Esophagus muscularis mucosa (tissue), 4 donors: ENCODE results near the gene KRTAP10-10. TPM values are rescaled to one million over a fixed set of nuclear protein-coding genes. Genes with fewer than 3 reads are reported as not detected.

Source experiments
- DNase-seq: peaks from one replicate; pipeline ENCODE4 v3.0.0-alpha.2; 2017; ENCODE audit errors: extremely low spot score
- H3K27ac ChIP-seq, 4 donors: fragments of 200-600 bp; sonication (generic); replicated peaks in 1 of 4; 1 replicate in 3 of 4; 2 replicates in 1 of 4; pipeline ENCODE4 v1.5.1; 2016 to 2019; ENCODE audit warnings: mild to moderate bottlenecking in 1 of 4
- H3K27me3 ChIP-seq, 4 donors: fragments of 200-600 bp; sonication (generic); one replicate each; pipeline versions ENCODE4 v1.5.1 to v1.6.0; 2016 to 2019
- H3K36me3 ChIP-seq, 4 donors: fragments of 200-600 bp; sonication (generic); one replicate each; pipeline ENCODE4 v1.5.1; 2016 to 2019
- H3K4me1 ChIP-seq, 4 donors: fragments of 200-600 bp; sonication (generic); one replicate each; pipeline ENCODE4 v1.5.1; 2016 to 2019
- H3K4me3 ChIP-seq, 4 donors: fragments of 200-600 bp; sonication (generic); 1 replicate in 2 of 4; 2 replicates in 2 of 4; pipeline ENCODE4 v1.5.1; 2016 to 2019; ENCODE audit warnings: mild to moderate bottlenecking in 4 of 4, moderate library complexity in 1 of 4
- H3K9me3 ChIP-seq, 4 donors: fragments of 200-600 bp; sonication (generic); 1 replicate in 3 of 4; 2 replicates in 1 of 4; pipeline ENCODE4 v1.5.1; 2016 to 2019
- CTCF ChIP-seq, 3 experiments: fragments of 200-600 bp in 2 of 3; fragments of 450-650 bp in 1 of 3; sonication (generic) in 2 of 3; IDR thresholded peaks; one replicate each; pipeline ENCODE4 v1.5.1; 2017 to 2019; ENCODE audit warnings: antibody characterized with exemption in 3 of 3, mild to moderate bottlenecking in 2 of 3, moderate library complexity in 1 of 3
- EP300 ChIP-seq: sonication (generic); formaldehyde crosslinking; IDR thresholded peaks from one replicate; pipeline ENCODE4 v1.6.1; 2017; ENCODE audit warnings: antibody characterized with exemption
- POLR2A ChIP-seq: fragments of 450-650 bp; IDR thresholded peaks from one replicate; pipeline ENCODE4 v1.6.1; 2017; ENCODE audit warnings: antibody characterized with exemption, moderate library complexity, mild to moderate bottlenecking, low read depth
- POLR2AphosphoS5 ChIP-seq, 2 donors: sonication (generic); formaldehyde crosslinking; IDR thresholded peaks; one replicate each; pipeline ENCODE4 v1.6.1; 2017; ENCODE audit warnings: antibody characterized with exemption in 2 of 2
- WGBS: methylation state at CpG from one replicate; pipeline ENCODE4 v1.1.5; 2018; 5-methylcytosine and 5-hydroxymethylcytosine counted together
- intact Hi-C: fragments of 100-400 bp; cut with DNase I; formaldehyde crosslinking; loops from one replicate; pipeline ENCODE4 v1.15.1; 2023
- total RNA-seq, 4 donors: library from RNA; depleted of rRNA; stranded (reverse); fragments of >200 nt; gene quantifications; one replicate each; pipeline versions ENCODE4 v1.1.0 to v1.2.1, GENCODE V29; 2016

Gene KRTAP10-10
- total RNA-seq, 4 donors from 2014 or later = not detected

DNA sequence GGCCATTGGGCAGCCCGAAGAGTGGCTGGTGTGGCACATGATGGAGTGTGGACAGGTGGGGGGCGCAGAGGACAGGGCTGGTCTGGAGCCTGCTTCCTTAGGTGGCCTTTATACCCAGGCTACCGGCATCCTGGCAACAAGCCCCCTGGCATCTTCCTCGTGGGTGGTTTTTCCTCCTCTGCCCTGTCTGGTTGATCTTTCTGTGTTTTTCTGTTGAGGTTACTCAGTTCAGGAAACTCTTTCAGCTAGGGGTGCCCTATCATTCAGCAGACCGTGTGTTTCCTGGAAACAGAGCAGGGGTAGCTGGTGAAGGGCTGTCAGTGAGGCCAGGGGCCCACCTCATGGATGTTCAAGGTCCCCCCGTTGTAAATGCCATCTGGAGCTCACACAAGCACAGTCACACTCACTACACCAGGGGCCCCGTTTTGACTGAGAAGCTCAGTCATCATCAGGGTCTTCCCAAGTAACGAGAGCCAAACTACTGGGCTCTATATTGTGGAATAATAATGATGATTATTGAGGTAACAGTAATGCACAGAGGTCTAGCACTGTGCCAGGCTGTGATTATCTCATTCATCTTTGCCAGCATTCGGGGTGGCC lies 17.5 kb downstream of the KRTAP10-10 start, which contains the start of gene KRTAP12-4:
Gene KRTAP12-4, minus strand, starts transcription at position 84 of the 600 bp plus-strand sequence. Its CDS starts 45 bp downstream, at position 39.
- no peaks in the 10 kb centered on the region for H3K36me3 ChIP-seq
- H3K4me1 ChIP-seq = no peaks in the 10 kb centered on the region
- no peak for DNase-seq
- H3K9me3 ChIP-seq = peaks cover 0 to 13% (median 6%) of the 10 kb centered on the region in 4 donors
- 79% methylated on average over 7 of the region's 9 CpGs for WGBS
- intact Hi-C loops = no loop called here
- H3K4me3 ChIP-seq = no peak within 1 kb of the TSS
- peaks cover 0 to 65% (median 0%) of the 10 kb centered on the region in 4 donors for H3K27me3 ChIP-seq
- H3K27ac ChIP-seq = no peak within 1 kb of the TSS
- TF ChIP-seq POLR2A = no peak
- TF ChIP-seq POLR2AphosphoS5 (IDR thresholded peaks at IDR 0.05) = no peak
- no peak for TF ChIP-seq CTCF (IDR thresholded peaks at IDR 0.05)
- no peak for TF ChIP-seq EP300

GRCh38 chr21:44656868-44657267 lies 19.7 kb downstream of the KRTAP10-10 start:
- H3K27me3 ChIP-seq = peaks cover 0 to 46% (median 0%) of the 10 kb centered on the region in 4 donors
- no peak for DNase-seq
- no peak overlapping the region for H3K4me3 ChIP-seq
- peaks cover 0 to 13% (median 6%) of the 10 kb centered on the region in 4 donors for H3K9me3 ChIP-seq
- no peak for TF ChIP-seq EP300
- intact Hi-C loops = no loop called here
- H3K36me3 ChIP-seq = no peaks in the 10 kb centered on the region
- 62% methylated on average over 1 of the region's 1 CpG for WGBS
- H3K4me1 ChIP-seq = no peaks in the 10 kb centered on the region
- no peak overlapping the region for H3K27ac ChIP-seq

GRCh38 chr21:44657635-44658540 lies 20.7 kb downstream of the KRTAP10-10 start, which contains the start of gene KRTAP12-3:
KRTAP12-3 (plus strand) TSS chr21:44657932; CDS start chr21:44657980, 48 bp downstream.
- 77% methylated on average over 26 of the region's 26 CpGs for WGBS
- no peak for DNase-seq
- H3K9me3 ChIP-seq = peaks cover 0 to 13% (median 6%) of the 10 kb centered on the region in 4 donors
- no peak within 1 kb of the TSS for H3K4me3 ChIP-seq
- no peaks in the 10 kb centered on the region for H3K4me1 ChIP-seq
- TF ChIP-seq POLR2AphosphoS5 (IDR thresholded peaks at IDR 0.05) (no peak), POLR2A (no peak), CTCF (IDR thresholded peaks at IDR 0.05) (no peak), EP300 (no peak)
- peaks cover 0 to 46% (median 0%) of the 10 kb centered on the region in 4 donors for H3K27me3 ChIP-seq
- H3K27ac ChIP-seq = no peak within 1 kb of the TSS
- intact Hi-C loops = no loop called here
- H3K36me3 ChIP-seq = no peaks in the 10 kb centered on the region

DNA sequence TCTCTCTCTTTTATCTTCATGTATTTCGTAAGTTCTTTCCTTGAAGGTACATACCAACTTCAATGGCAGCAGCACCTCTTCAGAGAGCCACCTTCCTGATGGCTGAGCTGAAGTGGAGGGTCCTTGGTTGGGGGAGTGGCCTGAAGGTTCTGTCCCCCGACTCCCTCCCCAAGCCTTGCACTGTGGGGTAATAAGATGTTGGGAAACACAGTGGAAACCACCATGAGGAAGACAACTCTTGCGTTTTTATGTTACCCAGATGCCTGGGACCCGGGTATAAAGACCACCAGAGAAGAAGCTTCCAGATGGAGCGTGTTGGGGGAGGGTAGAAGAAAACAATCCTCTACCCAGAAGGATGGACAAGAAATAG lies 21.4 kb downstream of the KRTAP10-10 start:
- no peak for DNase-seq
- no peaks in the 10 kb centered on the region for H3K36me3 ChIP-seq
- WGBS = 77% methylated on average over 5 of the region's 5 CpGs
- peaks cover 0 to 45% (median 0%) of the 10 kb centered on the region in 4 donors for H3K27me3 ChIP-seq
- H3K4me3 ChIP-seq = no peak overlapping the region
- peaks cover 0 to 13% (median 6%) of the 10 kb centered on the region in 4 donors for H3K9me3 ChIP-seq
- no peak for TF ChIP-seq CTCF (IDR thresholded peaks at IDR 0.05)
- no peak for TF ChIP-seq POLR2AphosphoS5 (IDR thresholded peaks at IDR 0.05)
- TF ChIP-seq POLR2A = no peak
- TF ChIP-seq EP300 = no peak
- intact Hi-C loops = no loop called here
- no peak overlapping the region for H3K27ac ChIP-seq
- H3K4me1 ChIP-seq = no peaks in the 10 kb centered on the region
